ENCODE results near the gene MROH7.

DNA sequence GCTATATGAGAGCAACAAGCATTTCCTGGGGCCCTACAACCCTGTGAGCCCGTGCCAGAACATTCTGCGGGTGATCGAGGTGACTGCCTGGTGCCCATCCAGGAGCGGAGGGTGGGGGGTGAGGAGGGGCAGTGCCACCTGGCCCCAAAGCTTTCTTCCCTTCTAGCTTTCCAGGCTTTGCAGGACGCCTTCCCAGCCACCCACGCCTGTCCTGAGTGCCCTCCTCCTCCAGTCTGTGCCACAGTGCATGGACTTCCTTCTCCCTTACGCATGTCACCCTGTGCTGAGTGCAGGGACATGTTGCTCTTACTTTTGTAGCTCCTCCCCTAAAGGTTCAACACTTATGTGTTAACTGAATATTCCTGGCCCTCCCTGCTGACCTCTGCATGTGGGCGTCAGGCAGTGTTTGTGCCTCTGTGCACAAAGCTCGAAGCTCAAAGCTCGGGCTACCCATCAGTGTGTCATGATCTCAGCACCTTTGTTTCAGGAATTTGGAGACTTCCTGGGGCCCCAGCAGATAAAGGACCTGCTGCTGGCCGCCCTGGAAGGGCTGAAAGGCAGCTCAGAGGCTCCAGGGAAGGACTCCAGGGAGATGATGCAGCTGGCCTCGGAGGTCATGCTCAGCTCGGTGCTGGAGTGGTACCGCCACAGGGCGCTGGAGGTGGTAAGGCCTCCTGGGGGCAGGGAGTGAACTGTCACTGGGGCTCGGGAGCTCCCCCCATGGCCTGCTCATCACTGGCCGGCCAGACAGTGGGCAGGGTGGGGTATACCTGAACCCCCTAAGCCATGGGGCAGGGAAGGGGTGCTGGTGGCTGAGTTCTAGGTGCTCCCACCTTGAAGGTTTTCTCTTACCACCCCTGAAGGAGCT is 37.4 kb downstream of the MROH7 start:
- TF ChIP-seq, protein P1, sequence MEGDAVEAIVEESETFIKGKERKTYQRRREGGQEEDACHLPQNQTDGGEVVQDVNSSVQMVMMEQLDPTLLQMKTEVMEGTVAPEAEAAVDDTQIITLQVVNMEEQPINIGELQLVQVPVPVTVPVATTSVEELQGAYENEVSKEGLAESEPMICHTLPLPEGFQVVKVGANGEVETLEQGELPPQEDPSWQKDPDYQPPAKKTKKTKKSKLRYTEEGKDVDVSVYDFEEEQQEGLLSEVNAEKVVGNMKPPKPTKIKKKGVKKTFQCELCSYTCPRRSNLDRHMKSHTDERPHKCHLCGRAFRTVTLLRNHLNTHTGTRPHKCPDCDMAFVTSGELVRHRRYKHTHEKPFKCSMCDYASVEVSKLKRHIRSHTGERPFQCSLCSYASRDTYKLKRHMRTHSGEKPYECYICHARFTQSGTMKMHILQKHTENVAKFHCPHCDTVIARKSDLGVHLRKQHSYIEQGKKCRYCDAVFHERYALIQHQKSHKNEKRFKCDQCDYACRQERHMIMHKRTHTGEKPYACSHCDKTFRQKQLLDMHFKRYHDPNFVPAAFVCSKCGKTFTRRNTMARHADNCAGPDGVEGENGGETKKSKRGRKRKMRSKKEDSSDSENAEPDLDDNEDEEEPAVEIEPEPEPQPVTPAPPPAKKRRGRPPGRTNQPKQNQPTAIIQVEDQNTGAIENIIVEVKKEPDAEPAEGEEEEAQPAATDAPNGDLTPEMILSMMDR (IDR thresholded peaks at IDR 0.05; ENCODE audit: poor library complexity), result no peak
- TF ChIP-seq EZH2 (IDR thresholded peaks at IDR 0.05; ENCODE audit: borderline replicate concordance) (no peak), EZH2phosphoT487 (IDR thresholded peaks at IDR 0.05; ENCODE audit: low read depth, severe bottlenecking, unreplicated experiment) (no peak)
